ENCODE measurements around the gene ACAP3. TPM values are rescaled to one million over a fixed set of nuclear protein-coding genes. Genes with fewer than 3 reads are reported as not detected.

Gene ACAP3
- total RNA-seq, 1 donor from 2014 or later, result 97.3 TPM

- H3K9me3 Mint-ChIP-seq, result no peaks in the 10 kb centered on the region
- H3K4me1 Mint-ChIP-seq, result no peaks in the 10 kb centered on the region
- no peak for DNase-seq (ENCODE audit: low spot score in 2 of 2, unreplicated experiment in 2 of 2)
- TF ChIP-seq CTCF (IDR thresholded peaks at IDR 0.05; ENCODE audit: unreplicated experiment), result no peak
- peaks cover 37% of the 10 kb centered on the region for H3K36me3 Mint-ChIP-seq
- H3K27ac Mint-ChIP-seq, result no peak overlapping the region
- H3K4me3 Mint-ChIP-seq, result no peak overlapping the region
- no peaks in the 10 kb centered on the region for H3K27me3 Mint-ChIP-seq (ENCODE audit: low read depth)
Measured at GRCh38 chr1:1259540-1259939, 48.2 kb downstream of the ACAP3 start.

GRCh38 chr1:1259119-1259488 lies 48.6 kb downstream of the ACAP3 start:
- no peak overlapping the region for H3K27ac Mint-ChIP-seq
- H3K4me1 Mint-ChIP-seq, result no peaks in the 10 kb centered on the region
- no peaks in the 10 kb centered on the region for H3K27me3 Mint-ChIP-seq (ENCODE audit: low read depth)
- peaks cover 36% of the 10 kb centered on the region for H3K36me3 Mint-ChIP-seq
- DNase-seq (ENCODE audit: low spot score in 2 of 2, unreplicated experiment in 2 of 2), result no peak
- H3K4me3 Mint-ChIP-seq, result no peak overlapping the region
- H3K9me3 Mint-ChIP-seq, result no peaks in the 10 kb centered on the region
- no peak for TF ChIP-seq CTCF (IDR thresholded peaks at IDR 0.05; ENCODE audit: unreplicated experiment)

- Mint-ChIP-seq H3K4me3 (no peak overlapping the region), H3K27ac (no peak overlapping the region), H3K4me1 (no peaks in the 10 kb centered on the region), H3K9me3 (no peaks in the 10 kb centered on the region), H3K36me3 (peaks cover 35% of the 10 kb centered on the region), H3K27me3 (ENCODE audit: low read depth) (no peaks in the 10 kb centered on the region)
- TF ChIP-seq CTCF (IDR thresholded peaks at IDR 0.05; ENCODE audit: unreplicated experiment), result no peak
- no peak for DNase-seq (ENCODE audit: low spot score in 2 of 2, unreplicated experiment in 2 of 2)
Measured at GRCh38 chr1:1256956-1257871, 50.5 kb downstream of the ACAP3 start.

GRCh38 chr1:1255611-1256010 lies 52.1 kb downstream of the ACAP3 start:
- no peaks in the 10 kb centered on the region for H3K9me3 Mint-ChIP-seq
- no peak overlapping the region for H3K27ac Mint-ChIP-seq
- TF ChIP-seq CTCF (IDR thresholded peaks at IDR 0.05; ENCODE audit: unreplicated experiment), result no peak
- no peak overlapping the region for H3K4me3 Mint-ChIP-seq
- H3K27me3 Mint-ChIP-seq (ENCODE audit: low read depth), result no peaks in the 10 kb centered on the region
- H3K4me1 Mint-ChIP-seq, result peaks cover 2% of the 10 kb centered on the region
- H3K36me3 Mint-ChIP-seq, result peaks cover 30% of the 10 kb centered on the region
- DNase-seq (ENCODE audit: low spot score in 2 of 2, unreplicated experiment in 2 of 2), result no peak

GRCh38 chr1:1255078-1255477 lies 52.7 kb downstream of the ACAP3 start:
- TF ChIP-seq CTCF (IDR thresholded peaks at IDR 0.05; ENCODE audit: unreplicated experiment), result no peak
- Mint-ChIP-seq H3K9me3 (no peaks in the 10 kb centered on the region), H3K27me3 (ENCODE audit: low read depth) (no peaks in the 10 kb centered on the region), H3K27ac (no peak overlapping the region), H3K36me3 (peaks cover 30% of the 10 kb centered on the region), H3K4me3 (no peak overlapping the region), H3K4me1 (peaks cover 2% of the 10 kb centered on the region)
- no peak for DNase-seq (ENCODE audit: low spot score in 2 of 2, unreplicated experiment in 2 of 2)
